Skeletal muscle tissue (tissue), 4 donors: Measurements from ENCODE around the gene NR2F2. TPM values are rescaled to one million over a fixed set of nuclear protein-coding genes. Genes with fewer than 3 reads are reported as not detected.

Experiments
- H3K27ac ChIP-seq: one replicate; pipeline ENCODE4 v1.7.0; 2013; ENCODE audit warnings: mild to moderate bottlenecking, low read depth, low read length, inconsistent platforms
- H3K27me3 ChIP-seq, 3 donors: one replicate each; pipeline ENCODE4 v1.7.0; 2013; ENCODE audit warnings: low read length in 3 of 3; ENCODE audit not compliant: control insufficient read depth in 3 of 3, insufficient read depth in 3 of 3
- H3K36me3 ChIP-seq, 3 donors: one replicate each; pipeline ENCODE4 v1.7.0; 2013; ENCODE audit warnings: low read length in 3 of 3; ENCODE audit not compliant: control insufficient read depth in 3 of 3, insufficient read depth in 3 of 3
- H3K4me1 ChIP-seq, 3 donors: one replicate each; pipeline ENCODE4 v1.7.0; 2013; ENCODE audit warnings: low read length in 3 of 3, mild to moderate bottlenecking in 3 of 3; ENCODE audit not compliant: control insufficient read depth in 3 of 3, insufficient read depth in 3 of 3
- H3K4me3 ChIP-seq, 3 donors: one replicate each; pipeline ENCODE4 v1.7.0; 2013; ENCODE audit warnings: low read length in 3 of 3
- H3K9ac ChIP-seq, 3 donors: one replicate each; pipeline ENCODE4 v1.7.0; 2013; ENCODE audit warnings: low read length in 3 of 3, mild to moderate bottlenecking in 3 of 3, moderate library complexity in 2 of 3, low read depth in 1 of 3
- H3K9me3 ChIP-seq, 3 donors: one replicate each; pipeline ENCODE4 v1.7.0; 2013; ENCODE audit warnings: low read length in 3 of 3; ENCODE audit not compliant: control insufficient read depth in 3 of 3
- total RNA-seq: library from RNA; depleted of rRNA; stranded (reverse); fragments of >200 nt; gene quantifications from one replicate; pipeline ENCODE4 v1.2.3, GENCODE V29; 2014
- donor health status: Osteomylitis.

NR2F2 gene
- total RNA-seq, 1 donor from 2014 or later = 12.0 TPM

DNA sequence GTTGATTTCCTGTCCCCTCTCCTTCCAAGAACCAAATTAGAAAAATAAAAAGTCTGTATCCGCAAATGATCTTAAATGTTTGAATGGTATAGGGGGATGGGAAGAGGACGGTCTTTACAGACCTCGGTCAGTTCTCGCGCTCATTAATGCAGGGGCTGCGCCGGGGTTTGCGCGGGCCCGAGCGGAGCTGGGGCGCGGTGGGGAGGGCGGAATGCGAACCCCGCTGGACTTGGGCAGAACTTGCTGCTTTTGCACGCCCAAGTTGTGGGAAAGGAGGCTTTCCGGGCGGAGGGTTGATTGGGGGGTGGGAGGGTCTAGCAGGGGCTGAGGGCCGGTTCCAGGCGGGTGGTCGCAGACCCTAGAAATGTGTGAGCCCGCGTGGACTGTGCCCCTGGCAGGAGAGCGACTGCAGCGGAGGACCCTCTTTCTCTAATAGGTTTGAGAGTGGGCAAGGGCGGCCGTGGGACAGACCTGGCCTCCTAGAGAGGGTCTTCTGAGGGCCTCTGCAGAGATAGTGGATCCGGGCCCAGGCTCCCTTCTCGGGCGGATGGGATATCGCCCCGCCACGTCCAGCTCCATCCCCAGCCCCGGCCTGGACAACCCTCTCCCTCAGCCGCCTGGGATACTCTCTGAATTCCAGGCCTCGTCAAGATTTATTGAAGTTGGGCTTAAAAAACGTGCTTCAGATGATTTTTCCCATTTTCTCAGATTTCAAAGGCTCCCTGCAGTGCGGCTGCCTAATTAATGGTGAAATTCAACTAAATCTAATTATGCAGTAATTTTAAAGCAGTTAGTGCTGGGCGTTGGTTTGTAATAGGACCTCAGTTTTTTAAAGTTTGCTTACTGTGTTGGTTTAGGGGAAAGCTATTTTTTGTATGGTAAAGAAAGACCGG is 11.3 kb downstream of the NR2F2 start:
- Histone ChIP-seq H3K36me3 (no peaks in the 10 kb centered on the region), H3K9me3 (no peaks in the 10 kb centered on the region), H3K4me3 (peak overlapping the region; percentile 72 to 78 (median 74)), H3K9ac (peak overlapping the region; percentile 77 to 87 (median 79)), H3K27me3 (no peaks in the 10 kb centered on the region), H3K27ac (peak overlapping the region; percentile 72), H3K4me1 (peaks cover 14 to 18% (median 18%) of the 10 kb centered on the region in 3 donors)

DNA sequence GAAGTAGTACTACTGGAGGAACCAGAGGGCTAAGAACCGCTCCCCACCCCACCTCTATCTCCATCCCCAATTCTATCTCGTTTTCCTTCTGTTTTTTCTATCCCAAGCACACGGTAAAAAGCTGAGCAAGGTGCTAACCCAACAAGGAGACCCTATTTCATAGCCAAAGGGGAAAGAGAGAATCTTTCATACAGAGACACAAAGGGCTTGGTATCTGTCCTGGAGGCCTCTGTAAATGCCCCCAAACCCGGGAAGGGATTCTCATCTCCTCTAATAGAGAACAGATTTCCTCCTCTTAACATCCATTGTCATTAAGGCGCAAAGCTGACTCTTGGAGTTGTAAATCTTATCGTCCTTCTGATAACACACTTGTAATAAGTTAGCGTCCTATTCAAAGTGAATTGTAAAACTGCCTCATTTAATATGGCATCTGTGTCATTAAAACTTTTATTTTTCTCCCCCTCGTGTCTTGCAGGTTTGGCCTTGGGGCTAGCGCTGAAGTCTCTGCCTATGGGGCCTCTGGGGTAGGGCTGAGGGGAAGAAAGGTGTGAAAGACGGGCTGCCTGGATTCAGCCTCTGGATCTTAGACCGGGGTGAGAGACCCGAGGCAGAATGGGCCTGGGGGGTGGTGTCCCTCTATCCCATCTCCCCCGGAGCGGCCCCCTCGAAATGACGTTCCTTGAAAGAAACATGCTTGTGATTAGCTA is 12.1 kb downstream of the NR2F2 start:
- H3K27ac ChIP-seq = peak overlapping the region; percentile 72
- no peaks in the 10 kb centered on the region for H3K36me3 ChIP-seq
- H3K4me3 ChIP-seq = peak overlapping the region in 1 of 3 donors; percentile 62
- H3K4me1 ChIP-seq = peaks cover 14 to 18% (median 18%) of the 10 kb centered on the region in 3 donors
- no peaks in the 10 kb centered on the region for H3K9me3 ChIP-seq
- H3K27me3 ChIP-seq = no peaks in the 10 kb centered on the region
- H3K9ac ChIP-seq = peak overlapping the region; percentile 54 to 87 (median 79)

DNA sequence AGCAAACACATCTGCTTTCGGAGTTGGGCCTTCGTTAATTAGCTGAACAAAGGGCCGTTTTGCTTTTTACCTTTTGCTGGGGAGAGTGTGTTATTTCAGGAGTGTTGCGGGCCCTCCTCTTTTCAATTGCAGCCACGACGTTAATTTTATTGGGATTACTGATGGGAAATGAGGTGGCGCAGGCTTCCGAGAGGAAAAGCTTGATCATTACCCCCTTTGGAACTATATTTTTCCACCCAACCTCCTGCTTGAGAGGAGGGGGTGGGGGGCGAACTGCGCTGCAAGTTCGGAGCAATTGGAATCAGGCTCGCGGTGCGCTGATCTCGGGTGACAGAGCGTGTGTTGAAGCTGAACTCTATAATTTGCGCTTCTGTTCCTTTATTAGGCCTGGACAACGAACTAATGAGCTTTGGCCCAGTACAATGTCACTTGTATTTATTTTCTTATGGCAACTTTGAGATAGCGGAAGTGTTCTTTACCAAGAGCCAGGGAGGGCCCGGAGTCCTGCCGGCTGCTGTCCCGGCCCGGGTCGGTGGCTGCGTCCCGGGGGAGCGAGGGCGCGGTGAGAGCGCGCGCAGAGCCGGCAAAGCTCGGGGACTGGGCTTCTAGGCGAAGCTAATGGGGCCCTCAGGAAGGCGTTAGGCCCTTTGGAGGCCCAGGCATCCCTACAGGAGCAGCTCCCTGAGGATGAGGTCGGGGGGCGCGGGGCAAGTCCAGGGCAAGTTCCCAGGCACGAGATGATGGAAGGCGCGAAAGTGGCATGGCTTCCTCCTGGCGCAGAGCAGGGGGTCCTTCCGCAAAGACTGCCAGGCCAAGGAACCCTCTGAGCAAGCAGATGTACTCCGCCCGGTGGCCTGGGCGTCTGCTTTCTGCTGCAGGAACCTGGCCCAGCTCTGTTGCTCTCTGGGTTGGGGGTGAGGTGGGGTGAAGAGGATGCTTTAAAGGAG is 12.9 kb downstream of the NR2F2 start:
- Histone ChIP-seq H3K9ac (peak overlapping the region; percentile 38 to 87 (median 54)), H3K36me3 (no peaks in the 10 kb centered on the region), H3K27ac (peak overlapping the region; percentile 72), H3K4me1 (peaks cover 14 to 18% (median 16%) of the 10 kb centered on the region in 3 donors), H3K4me3 (peak overlapping the region; percentile 31 to 62 (median 41)), H3K27me3 (no peaks in the 10 kb centered on the region), H3K9me3 (no peaks in the 10 kb centered on the region)

DNA sequence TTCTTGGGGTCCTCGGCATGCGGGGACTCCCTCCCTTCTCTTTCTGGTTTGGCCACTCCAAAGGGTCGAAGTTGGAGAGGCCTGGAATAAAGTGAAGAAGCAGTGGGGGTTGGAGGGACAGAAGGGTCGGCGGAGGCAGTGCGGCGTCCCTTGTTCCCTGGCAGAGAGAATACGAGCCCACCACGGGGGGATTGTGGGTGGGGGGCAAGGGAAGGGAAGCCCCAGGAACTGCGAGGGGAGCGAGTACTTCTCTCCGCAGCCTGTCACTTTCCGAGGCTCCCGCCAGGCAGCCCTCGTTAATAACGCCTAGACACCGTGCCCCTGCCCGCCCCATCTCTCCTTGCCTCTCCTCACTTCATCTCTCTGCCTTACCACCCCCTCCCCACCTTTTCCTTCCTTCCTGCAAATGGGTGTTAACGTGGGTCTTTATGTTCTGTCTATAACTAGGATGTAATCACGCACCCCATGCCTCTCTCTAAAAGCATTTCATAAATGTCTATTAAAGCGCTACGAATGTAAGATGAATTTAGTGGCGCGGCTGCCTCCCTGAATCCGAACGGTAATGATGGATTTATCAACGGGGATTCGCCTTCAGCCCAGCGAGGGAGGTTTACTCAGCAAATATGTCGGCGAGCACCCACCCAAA is 13.7 kb downstream of the NR2F2 start:
- peak overlapping the region in 2 of 3 donors; percentile 54 to 87 for H3K9ac ChIP-seq
- peaks cover 14 to 15% (median 14%) of the 10 kb centered on the region in 3 donors for H3K4me1 ChIP-seq
- no peaks in the 10 kb centered on the region for H3K36me3 ChIP-seq
- no peaks in the 10 kb centered on the region for H3K9me3 ChIP-seq
- no peaks in the 10 kb centered on the region for H3K27me3 ChIP-seq
- peak overlapping the region; percentile 72 for H3K27ac ChIP-seq
- peak overlapping the region in 2 of 3 donors; percentile 19 to 41 for H3K4me3 ChIP-seq

DNA sequence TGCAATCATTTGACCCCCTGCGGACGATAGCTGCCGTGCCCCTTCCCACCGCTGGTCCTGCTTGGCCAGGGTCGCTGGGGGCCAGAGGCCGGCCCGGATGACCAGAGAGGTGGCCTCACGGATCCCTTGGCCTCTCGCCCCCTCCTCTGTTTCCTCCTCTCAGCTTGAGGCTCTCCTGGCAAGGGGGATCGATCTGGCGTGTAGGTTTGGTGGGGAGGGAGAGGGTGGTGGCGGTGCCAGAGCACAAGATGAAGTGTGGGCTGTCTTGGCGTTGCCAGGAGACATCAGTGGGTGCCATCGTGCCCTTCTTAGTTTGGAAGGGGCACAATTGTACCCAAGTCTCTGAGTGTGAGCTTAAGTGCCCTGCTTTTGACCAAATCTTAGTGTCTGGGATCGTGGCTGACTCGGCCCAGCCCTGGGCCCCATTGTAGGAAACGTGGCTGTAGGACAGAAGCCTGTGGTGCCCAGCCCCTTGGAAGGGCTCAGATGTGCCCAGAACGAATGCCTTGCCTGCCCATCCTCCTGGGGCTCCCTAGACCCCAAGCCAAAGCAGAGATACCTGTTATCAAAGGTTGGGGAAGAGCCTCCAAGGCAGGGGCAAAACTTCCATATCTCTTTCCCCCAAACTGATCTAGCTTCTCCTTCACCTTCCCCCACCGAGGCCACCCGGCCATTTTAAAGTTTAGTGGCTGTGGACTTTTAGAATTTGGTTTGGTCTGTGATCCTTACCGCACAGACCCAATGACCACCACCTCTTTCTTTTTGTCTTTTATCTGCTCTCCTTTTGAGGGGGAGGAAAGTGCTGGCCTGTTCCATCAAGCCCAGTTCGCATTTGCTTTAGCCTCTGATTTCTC is 14.4 kb downstream of the NR2F2 start:
- Histone ChIP-seq H3K9me3 (no peaks in the 10 kb centered on the region), H3K36me3 (no peaks in the 10 kb centered on the region), H3K27ac (peak overlapping the region; percentile 72), H3K4me3 (peak overlapping the region; percentile 75 to 86 (median 77)), H3K27me3 (no peaks in the 10 kb centered on the region), H3K4me1 (peaks cover 12 to 15% (median 14%) of the 10 kb centered on the region in 3 donors), H3K9ac (peak overlapping the region; percentile 3 to 87 (median 54))

DNA sequence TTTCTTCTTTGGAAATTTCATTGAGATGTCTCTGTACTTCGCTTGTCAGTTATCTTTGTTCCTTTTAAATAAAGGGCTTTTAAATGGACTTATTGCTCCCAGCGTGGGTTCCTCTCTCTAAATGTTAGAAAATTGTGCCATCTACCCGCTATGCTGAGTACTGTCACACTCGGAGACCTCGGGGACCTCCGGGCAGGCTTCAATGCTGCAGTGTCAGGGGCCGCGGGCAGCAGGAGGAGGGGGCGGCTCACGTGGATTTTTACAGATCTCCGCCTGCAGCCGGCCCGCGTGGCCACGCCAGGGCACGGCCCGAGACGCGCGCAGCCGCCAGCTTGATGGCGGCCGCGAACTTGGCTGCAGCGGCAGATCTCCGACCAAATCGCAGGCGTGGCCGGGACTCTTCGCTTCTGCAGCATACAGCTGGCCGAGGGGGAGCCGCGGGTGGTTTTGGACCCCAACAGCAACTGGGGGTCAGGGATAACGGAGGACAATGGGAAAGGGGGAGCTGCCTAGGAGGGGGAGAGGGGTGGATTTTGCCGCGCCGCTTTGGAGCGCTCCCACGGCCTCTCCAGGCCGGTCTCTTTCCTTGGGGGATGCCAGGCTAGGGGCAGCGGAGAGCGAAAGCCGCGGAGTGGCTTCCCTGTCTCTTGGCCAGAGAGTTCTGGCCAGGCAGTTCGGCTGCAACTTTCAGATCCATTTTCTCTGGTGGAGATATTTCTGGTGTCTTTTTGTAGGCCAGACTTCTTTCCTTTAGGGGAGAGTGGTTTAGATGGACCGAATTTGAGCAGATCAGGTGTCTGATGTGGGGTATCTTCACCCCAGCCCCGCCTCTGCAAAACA is 15.3 kb downstream of the NR2F2 start:
- peaks cover 12 to 15% (median 14%) of the 10 kb centered on the region in 3 donors for H3K4me1 ChIP-seq
- H3K9me3 ChIP-seq = no peaks in the 10 kb centered on the region
- no peaks in the 10 kb centered on the region for H3K27me3 ChIP-seq
- H3K4me3 ChIP-seq = peak overlapping the region; percentile 75 to 86 (median 77)
- H3K27ac ChIP-seq = peak overlapping the region; percentile 72
- peak overlapping the region; percentile 77 to 87 (median 82) for H3K9ac ChIP-seq
- no peaks in the 10 kb centered on the region for H3K36me3 ChIP-seq

DNA sequence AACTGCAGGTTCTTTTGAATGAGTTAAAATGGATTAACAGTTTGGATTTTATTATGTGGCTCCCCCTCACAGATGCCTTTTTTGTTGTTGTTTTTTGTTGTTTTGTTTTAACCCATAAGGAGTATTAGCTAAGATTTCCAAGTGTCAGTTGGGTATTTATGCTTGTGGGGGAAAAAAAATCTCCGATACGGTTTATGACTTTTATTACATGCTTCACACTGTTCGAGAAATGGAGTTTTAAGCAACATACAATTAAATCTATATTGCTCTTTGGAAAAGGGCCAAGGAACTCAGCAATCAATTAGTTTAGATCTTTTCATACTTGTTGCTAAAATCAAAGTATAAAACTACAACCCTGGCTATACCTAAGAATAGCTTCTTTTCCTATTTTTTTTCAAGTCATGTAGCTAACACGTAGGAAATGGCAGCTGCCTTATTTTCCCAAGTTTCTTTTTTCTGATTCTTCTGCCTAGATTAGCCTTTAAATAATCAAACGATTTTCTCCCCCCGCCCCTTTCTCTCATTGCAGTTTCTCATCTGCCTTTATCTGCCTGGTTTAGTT is 16.0 kb downstream of the NR2F2 start:
- Histone ChIP-seq H3K4me3 (peak overlapping the region; percentile 75 to 86 (median 77)), H3K4me1 (peaks cover 12 to 15% (median 14%) of the 10 kb centered on the region in 3 donors), H3K27me3 (no peaks in the 10 kb centered on the region), H3K9me3 (no peaks in the 10 kb centered on the region), H3K27ac (peak overlapping the region; percentile 72), H3K9ac (peak overlapping the region; percentile 77 to 87 (median 82)), H3K36me3 (no peaks in the 10 kb centered on the region)
